HG02938 (cell line): Measurements from ENCODE around the gene MPV17L2.
A peak's percentile ranks its signal among the peaks of the same experiment; 100 is the strongest.

Source experiments
- ATAC-seq: cut with Tn5 transposase; IDR thresholded peaks from one replicate; pipeline ENCODE4 v1.9.1; 2021; ENCODE audit warnings: mild to moderate bottlenecking, moderate library complexity; ENCODE audit not compliant: unreplicated experiment

The MPV17L2 gene

GRCh38 chr19:18160493-18160970, 32.5 kb upstream of the MPV17L2 start:
- no peak for ATAC-seq

- no peak for ATAC-seq
Measured at GRCh38 chr19:18160971-18161635, 31.9 kb upstream of the MPV17L2 start.

- no peak for ATAC-seq
Measured at GRCh38 chr19:18161636-18162002, 31.4 kb upstream of the MPV17L2 start.

GRCh38 chr19:18164072-18164471, 28.9 kb upstream of the MPV17L2 start:
- ATAC-seq, result no peak

GRCh38 chr19:18165794-18166544, 27.0 kb upstream of the MPV17L2 start:
- ATAC-seq, result no peak

GRCh38 chr19:18167011-18167410, 26.0 kb upstream of the MPV17L2 start:
- ATAC-seq, result no peak

- no peak for ATAC-seq
Measured at GRCh38 chr19:18167975-18168645, 24.9 kb upstream of the MPV17L2 start.

GRCh38 chr19:18168673-18169381, 24.2 kb upstream of the MPV17L2 start:
- ATAC-seq, result no peak

- ATAC-seq, result no peak
Measured at GRCh38 chr19:18170714-18171255, 22.2 kb upstream of the MPV17L2 start.

- no peak for ATAC-seq
Measured at GRCh38 chr19:18171605-18172327, 21.3 kb upstream of the MPV17L2 start.

- ATAC-seq, result no peak
Measured at GRCh38 chr19:18172331-18173053, 20.5 kb upstream of the MPV17L2 start.

GRCh38 chr19:18173054-18173571, 19.9 kb upstream of the MPV17L2 start:
- ATAC-seq, result peak; percentile 8

- ATAC-seq, result peak; percentile 49
Measured at GRCh38 chr19:18173572-18174288, 19.3 kb upstream of the MPV17L2 start, which contains the start of gene IFI30. Gene IFI30, plus strand, starts transcription at chr19:18173813. Its CDS starts 29 bp downstream, at chr19:18173842.

- no peak for ATAC-seq
Measured at GRCh38 chr19:18174983-18175382, 18.0 kb upstream of the MPV17L2 start.

GRCh38 chr19:18176367-18177310, 16.4 kb upstream of the MPV17L2 start:
- ATAC-seq, result no peak

GRCh38 chr19:18179957-18180356, 13.1 kb upstream of the MPV17L2 start:
- no peak for ATAC-seq

GRCh38 chr19:18183529-18183928, 9.5 kb upstream of the MPV17L2 start:
- no peak for ATAC-seq
